Endodermal cell (in vitro differentiated cells): ENCODE results near the gene RPEL1. TPM values are rescaled to one million over a fixed set of nuclear protein-coding genes. Genes with fewer than 3 reads are reported as not detected.
A peak's percentile ranks its signal among the peaks of the same experiment; 100 is the strongest.

Experiments used
- DNase-seq: peaks from one replicate; pipeline ENCODE4 v3.0.0-alpha.2; 2017
- H3K27ac ChIP-seq: 2 replicates; pipeline ENCODE4 v1.5.1; 2013; ENCODE audit warnings: mild to moderate bottlenecking, low read depth, low read length, moderate library complexity
- H3K27me3 ChIP-seq: 2 replicates; pipeline ENCODE4 v1.6.1; 2013; ENCODE audit warnings: mild to moderate bottlenecking, low read length, moderate library complexity; ENCODE audit not compliant: insufficient read depth, control insufficient read depth, poor library complexity, severe bottlenecking
- H3K36me3 ChIP-seq: 2 replicates; pipeline ENCODE4 v1.7.0; 2013; ENCODE audit warnings: mild to moderate bottlenecking, low read length, moderate library complexity; ENCODE audit not compliant: control insufficient read depth, insufficient read depth
- H3K4me1 ChIP-seq: one replicate; pipeline ENCODE4 v1.7.0; 2013; ENCODE audit warnings: low read length; ENCODE audit not compliant: control insufficient read depth, insufficient read depth
- H3K4me3 ChIP-seq: 2 replicates; pipeline ENCODE4 v1.5.1; 2013; ENCODE audit warnings: mild to moderate bottlenecking, low read length, moderate library complexity
- H3K9ac ChIP-seq: 2 replicates; pipeline ENCODE4 v1.6.1; 2013; ENCODE audit warnings: mild to moderate bottlenecking, low read length, moderate library complexity; ENCODE audit not compliant: poor library complexity, severe bottlenecking; ENCODE audit errors: extremely low read depth
- H3K9me3 ChIP-seq: 2 replicates; pipeline ENCODE4 v1.6.1; 2013; ENCODE audit warnings: mild to moderate bottlenecking, low read length, moderate library complexity; ENCODE audit not compliant: control insufficient read depth
- H3K27ac Mint-ChIP-seq: 2 replicates; pipeline ENCODE4 v1.8.0; 2020; ENCODE audit warnings: mixed read lengths
- H3K27me3 Mint-ChIP-seq: 2 replicates; pipeline ENCODE4 v1.8.0; 2021; ENCODE audit warnings: mild to moderate bottlenecking, mixed read lengths; ENCODE audit not compliant: insufficient read depth
- H3K36me3 Mint-ChIP-seq: 2 replicates; pipeline ENCODE4 v1.8.0; 2020; ENCODE audit warnings: low read depth, mixed read lengths
- H3K4me1 Mint-ChIP-seq: 2 replicates; pipeline ENCODE4 v1.8.0; 2020; ENCODE audit warnings: mixed read lengths
- H3K4me3 Mint-ChIP-seq: 2 replicates; pipeline ENCODE4 v1.8.0; 2020; ENCODE audit warnings: mild to moderate bottlenecking, moderate library complexity, mixed read lengths
- H3K9me3 Mint-ChIP-seq: 2 replicates; pipeline ENCODE4 v1.8.0; 2020; ENCODE audit warnings: mild to moderate bottlenecking, mixed read lengths
- WGBS, 2 experiments: methylation state at CpG; one replicate each; pipeline versions ENCODE4 v1.1.5 to v1.1.7; 2013; ENCODE audit warnings: missing lambda C conversion rate in 2 of 2, mixed read lengths in 1 of 2; ENCODE audit not compliant: insufficient coverage in 1 of 2, insufficient read length in 1 of 2; 5-methylcytosine and 5-hydroxymethylcytosine counted together
- total RNA-seq, 2 donors: library from RNA; stranded (reverse); fragmentation: NEBNext Ultra II Directional in 1 of 2; extraction: Animal tissue kit (Norgen Biotek cat#: 25700) in 1 of 2; gene quantifications; 2 replicates in 1 of 2; 3 replicates in 1 of 2; pipeline ENCODE4 v1.2.1, GENCODE V29; 2021
- TF ChIP-seq, protein P1 (sequence below): fragments of 200-600 bp; sonication (generic); conservative IDR thresholded peaks from 2 replicates; pipeline ENCODE4 v1.5.0; 2021; ENCODE audit warnings: antibody characterized with exemption, mild to moderate bottlenecking

Gene RPEL1
- total RNA-seq, 2 donors from 2014 or later: not detected

DNA sequence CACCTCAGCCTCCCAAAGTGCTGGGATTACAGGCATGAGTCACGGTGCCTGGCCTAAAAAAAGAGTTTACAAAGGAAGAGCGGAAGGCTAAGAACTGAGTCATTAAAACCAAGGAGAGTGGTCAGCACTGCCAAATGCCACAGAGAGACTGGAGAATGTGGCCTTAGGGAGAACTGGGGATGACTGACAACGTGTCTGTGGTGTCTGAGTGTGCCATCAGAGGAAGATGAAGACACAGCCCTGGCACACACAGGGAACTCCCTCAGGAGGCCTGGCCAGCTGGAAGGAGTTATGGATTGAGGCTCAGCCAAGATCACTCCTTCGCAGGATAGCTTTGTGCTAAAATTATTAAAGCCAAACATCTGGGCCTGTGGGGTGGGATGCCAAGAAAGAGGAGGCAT is 27.4 kb downstream of the RPEL1 start:
- H3K4me3 ChIP-seq: no peak overlapping the region
- H3K9me3 ChIP-seq: no peaks in the 10 kb centered on the region
- no peaks in the 10 kb centered on the region for H3K4me1 ChIP-seq
- H3K9ac ChIP-seq: no peak overlapping the region
- no peak overlapping the region for H3K4me3 Mint-ChIP-seq
- 51 to 65% methylated on average over 4 of the region's 4 CpGs for WGBS, 2 experiments
- TF ChIP-seq, protein P1, sequence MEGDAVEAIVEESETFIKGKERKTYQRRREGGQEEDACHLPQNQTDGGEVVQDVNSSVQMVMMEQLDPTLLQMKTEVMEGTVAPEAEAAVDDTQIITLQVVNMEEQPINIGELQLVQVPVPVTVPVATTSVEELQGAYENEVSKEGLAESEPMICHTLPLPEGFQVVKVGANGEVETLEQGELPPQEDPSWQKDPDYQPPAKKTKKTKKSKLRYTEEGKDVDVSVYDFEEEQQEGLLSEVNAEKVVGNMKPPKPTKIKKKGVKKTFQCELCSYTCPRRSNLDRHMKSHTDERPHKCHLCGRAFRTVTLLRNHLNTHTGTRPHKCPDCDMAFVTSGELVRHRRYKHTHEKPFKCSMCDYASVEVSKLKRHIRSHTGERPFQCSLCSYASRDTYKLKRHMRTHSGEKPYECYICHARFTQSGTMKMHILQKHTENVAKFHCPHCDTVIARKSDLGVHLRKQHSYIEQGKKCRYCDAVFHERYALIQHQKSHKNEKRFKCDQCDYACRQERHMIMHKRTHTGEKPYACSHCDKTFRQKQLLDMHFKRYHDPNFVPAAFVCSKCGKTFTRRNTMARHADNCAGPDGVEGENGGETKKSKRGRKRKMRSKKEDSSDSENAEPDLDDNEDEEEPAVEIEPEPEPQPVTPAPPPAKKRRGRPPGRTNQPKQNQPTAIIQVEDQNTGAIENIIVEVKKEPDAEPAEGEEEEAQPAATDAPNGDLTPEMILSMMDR: no peak
- H3K27me3 Mint-ChIP-seq: peaks cover 44% of the 10 kb centered on the region
- no peaks in the 10 kb centered on the region for H3K9me3 Mint-ChIP-seq
- no peaks in the 10 kb centered on the region for H3K36me3 ChIP-seq
- H3K36me3 Mint-ChIP-seq: no peaks in the 10 kb centered on the region
- no peak overlapping the region for H3K27ac ChIP-seq
- H3K27me3 ChIP-seq: peaks cover 45% of the 10 kb centered on the region
- H3K4me1 Mint-ChIP-seq: no peaks in the 10 kb centered on the region
- H3K27ac Mint-ChIP-seq: no peak overlapping the region
- peak; percentile 56 for DNase-seq

DNA sequence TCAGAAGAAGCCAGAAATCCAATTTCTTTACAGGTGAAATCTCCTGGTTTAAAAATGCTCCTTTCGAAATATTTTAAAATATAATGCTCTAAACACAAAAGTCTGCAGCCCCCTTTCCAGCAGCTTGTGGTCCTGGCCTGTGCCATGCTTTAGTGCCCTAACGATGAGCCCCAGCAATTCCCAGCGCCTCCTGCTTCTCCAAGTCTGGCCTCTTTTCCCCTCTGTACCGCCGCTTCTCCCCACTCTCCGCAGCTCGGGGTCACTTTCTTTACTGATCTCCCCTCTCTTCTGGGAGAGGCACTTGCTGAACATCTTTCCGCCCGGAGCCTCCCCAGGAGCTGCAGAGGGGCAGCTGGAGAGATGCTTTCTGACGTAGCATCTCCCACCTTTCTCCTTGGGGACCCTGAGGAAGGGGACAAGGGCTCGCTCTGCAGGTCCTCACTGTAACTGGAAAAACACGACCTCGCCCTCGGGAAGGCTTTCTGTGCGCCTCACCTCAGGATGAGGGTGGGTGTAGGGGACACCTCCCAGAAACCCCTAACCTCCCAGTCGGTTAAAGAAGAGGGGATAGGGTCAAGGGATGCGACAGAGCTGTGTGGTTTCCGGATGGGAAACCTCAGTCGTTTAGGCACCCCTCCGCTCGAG is 30.7 kb downstream of the RPEL1 start:
- TF ChIP-seq, protein P1: no peak
- H3K36me3 ChIP-seq: no peaks in the 10 kb centered on the region
- no peaks in the 10 kb centered on the region for H3K4me1 ChIP-seq
- no peaks in the 10 kb centered on the region for H3K36me3 Mint-ChIP-seq
- peak; percentile 57 for DNase-seq
- 35 to 55% methylated on average over 10 to 21 of the region's 21 CpGs for WGBS, 2 experiments
- H3K27me3 ChIP-seq: peaks cover 69% of the 10 kb centered on the region
- no peaks in the 10 kb centered on the region for H3K9me3 ChIP-seq
- no peaks in the 10 kb centered on the region for H3K4me1 Mint-ChIP-seq
- H3K27ac Mint-ChIP-seq: no peak overlapping the region
- H3K27me3 Mint-ChIP-seq: peaks cover 71% of the 10 kb centered on the region
- H3K4me3 ChIP-seq: peak overlapping the region; percentile 72
- H3K27ac ChIP-seq: no peak overlapping the region
- H3K9me3 Mint-ChIP-seq: peaks cover 2% of the 10 kb centered on the region
- peak overlapping the region; percentile 59 for H3K4me3 Mint-ChIP-seq
- no peak overlapping the region for H3K9ac ChIP-seq

DNA sequence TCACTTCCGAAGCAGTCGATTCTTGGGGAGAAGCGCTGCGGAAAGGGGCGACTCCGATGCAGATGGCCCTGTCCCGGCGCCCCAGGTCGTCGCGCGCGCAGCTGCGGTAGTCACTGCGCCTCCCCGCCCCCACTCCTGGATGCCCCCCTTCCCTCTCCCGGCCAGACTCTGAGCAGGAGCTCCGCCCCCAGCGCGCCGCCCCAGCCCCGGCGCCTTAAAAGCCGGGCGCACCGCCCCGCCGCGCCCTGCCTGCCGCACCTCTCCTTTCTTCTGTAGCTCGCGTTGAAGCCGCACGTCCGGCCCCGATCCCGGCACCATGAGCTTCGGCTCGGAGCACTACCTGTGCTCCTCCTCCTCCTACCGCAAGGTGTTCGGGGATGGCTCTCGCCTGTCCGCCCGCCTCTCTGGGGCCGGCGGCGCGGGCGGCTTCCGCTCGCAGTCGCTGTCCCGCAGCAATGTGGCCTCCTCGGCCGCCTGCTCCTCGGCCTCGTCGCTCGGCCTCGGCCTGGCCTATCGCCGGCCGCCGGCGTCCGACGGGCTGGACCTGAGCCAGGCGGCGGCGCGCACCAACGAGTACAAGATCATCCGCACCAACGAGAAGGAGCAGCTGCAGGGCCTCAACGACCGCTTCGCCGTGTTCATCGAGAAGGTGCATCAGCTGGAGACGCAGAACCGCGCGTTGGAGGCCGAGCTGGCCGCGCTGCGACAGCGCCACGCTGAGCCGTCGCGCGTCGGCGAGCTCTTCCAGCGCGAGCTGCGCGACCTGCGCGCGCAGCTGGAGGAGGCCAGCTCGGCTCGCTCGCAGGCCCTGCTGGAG is 31.4 kb downstream of the RPEL1 start, which contains the start of gene INA:
TSS of gene INA (plus strand) at position 243 of the 817 bp plus-strand sequence. CDS start at position 317, 74 bp downstream.
- no peaks in the 10 kb centered on the region for H3K36me3 ChIP-seq
- H3K9ac ChIP-seq: no peak within 1 kb of the TSS
- H3K4me3 ChIP-seq: peak within 1 kb of the TSS; percentile 72
- peak; percentile 89 for DNase-seq
- H3K4me1 ChIP-seq: no peaks in the 10 kb centered on the region
- H3K27me3 ChIP-seq: peaks cover 69% of the 10 kb centered on the region
- Mint-ChIP-seq H3K27ac (no peak within 1 kb of the TSS), H3K27me3 (peaks cover 73% of the 10 kb centered on the region), H3K9me3 (peaks cover 2% of the 10 kb centered on the region), H3K4me1 (peaks cover 6% of the 10 kb centered on the region), H3K36me3 (no peaks in the 10 kb centered on the region), H3K4me3 (peak within 1 kb of the TSS; percentile 59)
- peak within 1 kb of the TSS; percentile 18 for H3K27ac ChIP-seq
- H3K9me3 ChIP-seq: no peaks in the 10 kb centered on the region
- TF ChIP-seq, protein P1: peak; percentile 30
- WGBS, 2 experiments: 1% methylated on average over 31 to 105 of the region's 105 CpGs
